NCI-H1694 (cell line): ENCODE data around the gene ERC1.

Experiments used
- DNase-seq: peaks from one replicate; lab custom pipeline; 2025; lab: John Stamatoyannopoulos, UW

ERC1 gene

GRCh38 chr12:1439687-1440086, 448.7 kb downstream of the ERC1 start:
- DNase-seq: no peak

DNA sequence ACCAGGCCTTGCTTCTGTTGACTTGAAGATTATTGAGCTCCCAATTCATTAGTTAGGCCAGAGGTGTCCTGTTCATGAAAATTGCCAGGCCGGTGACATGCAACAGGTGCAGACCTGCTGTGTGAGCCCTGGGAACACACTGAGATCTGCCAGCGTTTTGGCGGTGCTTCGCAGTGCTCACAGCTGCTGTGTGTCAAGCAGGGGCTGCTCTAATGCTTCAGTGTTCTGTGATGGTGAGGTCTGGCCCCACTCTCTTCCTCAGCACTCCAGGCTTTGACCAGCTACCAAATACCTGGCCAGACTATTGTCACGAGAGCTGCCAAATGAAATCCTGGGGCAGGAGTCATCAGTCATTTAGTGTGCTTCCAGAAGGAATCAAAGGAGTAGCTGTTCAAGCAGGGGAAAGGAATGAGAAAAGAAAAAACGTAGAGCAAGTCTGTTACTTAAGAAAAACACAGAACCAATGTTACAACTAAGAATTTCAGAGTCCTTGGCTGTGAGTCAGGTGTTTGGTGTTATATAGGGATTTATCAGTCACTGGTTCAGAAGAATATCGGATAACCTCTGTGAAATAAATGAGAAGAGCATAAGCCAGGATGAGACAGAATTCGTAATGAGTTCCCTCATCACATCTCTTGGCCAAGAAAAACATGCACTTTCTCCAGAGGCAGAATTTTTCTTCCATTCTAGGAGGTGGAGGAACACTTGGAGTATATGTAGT, 452.6 kb downstream of the ERC1 start:
- no peak for DNase-seq

- no peak for DNase-seq
Observed at GRCh38 chr12:1444142-1444516, 453.1 kb downstream of the ERC1 start.

GRCh38 chr12:1445807-1446206, 454.8 kb downstream of the ERC1 start:
- no peak for DNase-seq

GRCh38 chr12:1448336-1448735, 457.3 kb downstream of the ERC1 start:
- DNase-seq: no peak

- no peak for DNase-seq
Observed at GRCh38 chr12:1453810-1454209, 462.8 kb downstream of the ERC1 start.

GRCh38 chr12:1456885-1457284, 465.9 kb downstream of the ERC1 start:
- no peak for DNase-seq

GRCh38 chr12:1457901-1458300, 466.9 kb downstream of the ERC1 start:
- DNase-seq: no peak

GRCh38 chr12:1459339-1459738, 468.3 kb downstream of the ERC1 start:
- DNase-seq: no peak

DNA sequence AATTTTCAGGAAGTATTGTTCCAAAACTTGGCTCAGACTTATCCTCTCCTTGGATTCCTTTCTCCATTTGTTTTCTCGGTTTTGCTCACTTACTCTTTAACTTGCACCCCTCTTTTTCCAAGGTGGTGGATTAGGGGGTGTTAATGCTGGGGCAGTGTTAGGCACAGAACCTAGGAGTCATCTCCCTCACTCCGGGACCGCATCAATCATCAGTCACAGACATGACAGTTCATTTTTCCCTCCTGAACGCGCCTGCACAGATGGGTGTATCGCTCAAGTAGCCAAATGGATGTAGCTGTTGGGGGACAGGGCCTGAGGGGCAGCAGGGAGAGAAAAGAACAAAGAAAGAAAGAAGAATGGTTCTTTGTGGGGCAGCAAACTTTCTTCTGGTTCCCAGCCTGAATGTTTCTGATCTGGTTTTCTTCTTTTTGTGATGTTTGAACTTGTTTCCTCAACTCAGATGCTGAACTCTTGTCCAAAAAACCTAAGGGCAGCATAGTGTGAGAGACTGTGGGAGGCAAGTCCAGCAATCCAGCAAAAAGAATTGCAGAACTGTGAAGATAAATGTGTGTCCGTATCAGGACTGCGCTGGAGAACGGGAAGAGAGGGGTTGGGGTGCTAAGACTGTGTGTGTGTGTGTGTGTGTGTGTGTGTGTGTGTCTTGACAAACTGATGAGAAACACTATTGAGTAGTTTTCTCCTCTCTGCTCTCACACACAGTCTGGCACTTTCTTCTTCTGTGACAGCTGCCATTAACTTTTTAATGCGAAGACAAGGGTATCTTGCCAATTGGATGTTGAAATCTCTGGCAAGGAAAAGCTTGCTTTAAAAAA, 472.3 kb downstream of the ERC1 start:
- no peak for DNase-seq

GRCh38 chr12:1464925-1465324, 473.9 kb downstream of the ERC1 start:
- DNase-seq: no peak

DNA sequence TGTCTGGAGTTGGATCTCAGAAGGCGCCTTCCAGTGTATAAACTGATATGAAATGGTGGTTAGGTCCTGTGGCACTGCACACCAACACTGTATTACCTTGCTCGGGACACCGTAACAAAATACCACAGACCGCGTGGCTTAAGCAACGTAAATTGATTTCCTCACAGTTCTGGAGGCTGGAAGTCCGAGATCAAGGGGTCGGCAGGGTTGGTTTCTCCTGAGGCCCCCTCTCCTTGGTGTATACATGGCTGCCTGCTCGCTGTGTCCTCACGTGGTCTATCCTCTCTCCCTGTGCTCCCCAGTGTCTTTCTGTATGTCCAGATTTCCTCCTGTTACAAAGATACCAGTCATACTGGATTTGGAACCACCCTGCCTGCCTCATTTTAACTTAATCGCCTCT, 475.0 kb downstream of the ERC1 start:
- no peak for DNase-seq

- no peak for DNase-seq
Observed at GRCh38 chr12:1466481-1467154, 475.6 kb downstream of the ERC1 start.

DNA sequence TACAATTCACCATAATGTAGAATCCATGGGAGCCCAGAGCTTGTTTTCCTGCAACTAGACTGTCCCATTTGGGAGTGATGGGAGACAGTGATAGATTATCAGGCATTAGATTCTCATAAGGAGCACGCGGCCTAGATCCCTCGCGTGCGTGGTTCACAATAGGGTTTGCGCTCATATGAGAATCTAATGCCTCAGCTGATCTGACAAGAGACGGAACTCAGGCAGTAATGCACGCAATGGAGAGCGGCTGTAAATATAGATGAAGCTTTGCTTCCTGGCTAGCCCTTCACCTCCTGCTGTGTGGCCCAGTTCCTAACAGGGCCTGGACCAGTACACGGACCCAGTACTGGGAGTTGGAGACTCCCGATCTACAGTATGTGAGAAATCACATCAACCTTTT, 476.7 kb downstream of the ERC1 start:
- DNase-seq: no peak

- DNase-seq: no peak
Observed at GRCh38 chr12:1469070-1469469, 478.0 kb downstream of the ERC1 start.

- DNase-seq: no peak
Observed at GRCh38 chr12:1470051-1470450, 479.0 kb downstream of the ERC1 start.

GRCh38 chr12:1471224-1471623, 480.2 kb downstream of the ERC1 start:
- no peak for DNase-seq

DNA sequence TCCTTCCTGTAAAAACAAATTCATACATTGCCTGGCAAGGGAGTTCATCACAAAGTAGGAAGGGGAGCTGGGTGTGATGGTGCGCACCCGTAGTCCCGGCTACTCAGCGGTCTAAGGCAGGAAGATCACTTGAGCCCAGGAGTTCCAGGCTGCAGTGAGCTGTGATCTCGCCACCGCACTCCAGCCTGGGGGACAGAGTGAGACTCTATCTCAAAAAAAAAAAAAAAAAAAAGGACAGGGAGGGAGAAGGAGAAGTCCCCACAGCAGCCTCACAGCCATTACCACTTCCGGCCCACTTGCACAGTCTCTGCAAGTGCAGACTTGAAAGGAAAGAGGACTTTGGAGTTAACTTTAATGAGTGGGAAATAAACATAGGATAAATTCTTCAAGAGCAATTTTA, 482.4 kb downstream of the ERC1 start:
- no peak for DNase-seq

DNA sequence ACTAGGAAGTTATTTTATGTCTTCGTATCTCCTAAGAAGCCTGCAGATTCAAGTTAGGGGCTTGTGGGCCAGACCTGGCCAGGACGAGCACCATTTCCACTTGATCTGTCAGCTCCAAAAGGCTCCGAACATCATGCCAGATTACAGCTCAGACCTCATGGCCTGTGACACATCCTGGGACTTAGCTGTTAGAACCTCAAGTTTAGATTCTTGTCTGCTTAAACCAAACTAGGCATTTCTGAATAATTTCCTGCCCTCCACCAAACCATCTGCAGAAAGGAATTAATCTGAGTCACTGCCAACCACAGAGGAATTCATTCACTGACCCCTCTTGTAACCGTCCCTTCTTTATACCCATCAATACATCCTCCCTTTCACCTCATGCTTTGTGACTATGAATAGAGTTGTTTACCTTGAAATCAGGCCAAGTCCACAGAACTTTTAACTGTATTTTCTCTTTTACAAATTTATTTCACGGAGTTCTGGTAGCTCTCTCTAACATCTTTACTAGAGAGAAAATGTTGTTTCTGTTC, 483.1 kb downstream of the ERC1 start:
- DNase-seq: no peak

- no peak for DNase-seq
Observed at GRCh38 chr12:1474574-1475153, 483.6 kb downstream of the ERC1 start.

- no peak for DNase-seq
Observed at GRCh38 chr12:1479645-1480044, 488.6 kb downstream of the ERC1 start.

DNA sequence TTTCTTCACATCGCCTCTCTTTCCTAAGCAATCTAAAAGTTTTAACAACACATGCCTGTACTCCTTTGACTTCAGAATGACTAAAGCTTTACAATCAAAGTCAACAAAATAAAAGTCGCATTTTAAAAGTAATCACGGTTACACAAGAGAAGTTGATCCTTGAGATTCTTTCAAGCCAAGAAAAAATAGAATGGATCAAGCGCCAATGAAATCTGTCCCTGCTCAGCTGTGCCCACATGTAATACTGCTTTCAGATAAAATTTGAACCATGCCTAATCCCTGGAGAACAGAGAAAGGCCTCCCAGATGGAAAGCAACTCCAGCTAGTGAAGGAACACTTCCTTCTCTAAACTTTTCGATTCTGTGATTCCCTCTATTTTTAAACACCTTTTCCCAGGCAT, 490.3 kb downstream of the ERC1 start:
- DNase-seq: no peak
